ENCODE measurements around the gene SETD5. TPM values are rescaled to one million over a fixed set of nuclear protein-coding genes. Genes with fewer than 3 reads are reported as not detected.

Gene SETD5
- polyA plus RNA-seq, 4 donors: 9.5 to 87.0 (median 20.0) TPM

DNA sequence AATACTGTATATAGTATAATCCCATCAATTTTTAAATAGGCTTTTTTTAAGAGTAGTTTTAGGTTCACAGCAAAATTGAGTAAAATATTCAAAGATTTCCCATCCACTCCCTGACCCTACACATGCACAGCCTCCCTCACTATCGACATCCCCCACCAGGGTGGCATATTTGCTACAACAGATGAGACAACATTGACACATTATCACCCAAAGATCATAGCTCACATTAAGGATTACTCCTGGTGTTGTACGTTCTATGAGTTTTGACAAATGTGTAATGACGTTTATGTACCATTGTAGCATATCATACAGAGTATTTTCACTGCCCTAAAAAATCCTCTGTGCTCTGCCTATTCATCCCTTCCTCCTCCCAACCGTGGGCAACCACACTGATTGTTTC is 116.9 kb downstream of the SETD5 start:
- no peaks in the 10 kb centered on the region for H3K4me1 ChIP-seq (ENCODE audit: control insufficient read depth in 3 of 3, insufficient read depth in 2 of 3, low read depth in 1 of 3, low read length in 2 of 3)
- 64 to 68% (median 68%) methylated on average over 4 of the region's 4 CpGs for WGBS, 3 donors
- no peak overlapping the region for H3K4me3 ChIP-seq (ENCODE audit: low read depth in 1 of 3, low read length in 3 of 3)
- no peaks in the 10 kb centered on the region for H3K36me3 ChIP-seq (ENCODE audit: control insufficient read depth in 3 of 3, insufficient read depth in 2 of 3, low read depth in 1 of 3, low read length in 3 of 3)
- H3K9me3 ChIP-seq (ENCODE audit: control insufficient read depth in 2 of 2, insufficient read depth in 1 of 2, low read depth in 1 of 2, low read length in 1 of 2): no peaks in the 10 kb centered on the region
- FAIRE-seq: no peak
- H3K27ac ChIP-seq (ENCODE audit: low read depth in 1 of 3, low read length in 2 of 3): no peak overlapping the region
- DNase-seq: no peak
- peaks cover 0 to 6% (median 6%) of the 10 kb centered on the region in 3 donors for H3K27me3 ChIP-seq (ENCODE audit: control insufficient read depth in 3 of 3, insufficient read depth in 3 of 3, low read length in 3 of 3)

DNA sequence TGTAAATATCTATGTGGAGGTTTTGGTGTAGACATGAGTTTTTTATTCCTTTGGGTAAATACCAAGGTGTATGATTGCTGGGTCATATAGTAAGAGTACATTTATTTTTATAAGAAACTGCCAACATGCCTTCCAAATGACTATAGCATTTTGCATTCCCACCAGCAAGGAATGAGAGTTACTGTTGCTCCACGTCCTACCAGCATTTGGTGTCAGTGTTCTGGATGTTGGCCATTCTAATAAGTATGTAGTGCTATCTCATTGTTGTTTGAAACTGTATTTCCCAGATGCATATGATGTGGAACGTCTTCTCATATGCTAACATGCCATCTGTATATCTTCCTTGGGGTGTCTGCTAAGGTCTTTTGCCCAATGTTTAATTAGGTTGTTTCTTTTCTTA is 117.5 kb downstream of the SETD5 start:
- no peak overlapping the region for H3K27ac ChIP-seq (ENCODE audit: low read depth in 1 of 3, low read length in 2 of 3)
- no peaks in the 10 kb centered on the region for H3K36me3 ChIP-seq (ENCODE audit: control insufficient read depth in 3 of 3, insufficient read depth in 2 of 3, low read depth in 1 of 3, low read length in 3 of 3)
- H3K27me3 ChIP-seq (ENCODE audit: control insufficient read depth in 3 of 3, insufficient read depth in 3 of 3, low read length in 3 of 3): no peaks in the 10 kb centered on the region
- no peak overlapping the region for H3K4me3 ChIP-seq (ENCODE audit: low read depth in 1 of 3, low read length in 3 of 3)
- H3K9me3 ChIP-seq (ENCODE audit: control insufficient read depth in 2 of 2, insufficient read depth in 1 of 2, low read depth in 1 of 2, low read length in 1 of 2): no peaks in the 10 kb centered on the region
- FAIRE-seq: no peak
- no peaks in the 10 kb centered on the region for H3K4me1 ChIP-seq (ENCODE audit: control insufficient read depth in 3 of 3, insufficient read depth in 2 of 3, low read depth in 1 of 3, low read length in 2 of 3)
- DNase-seq: no peak
- WGBS, 3 donors: 54 to 64% (median 54%) methylated on average over 2 of the region's 2 CpGs

DNA sequence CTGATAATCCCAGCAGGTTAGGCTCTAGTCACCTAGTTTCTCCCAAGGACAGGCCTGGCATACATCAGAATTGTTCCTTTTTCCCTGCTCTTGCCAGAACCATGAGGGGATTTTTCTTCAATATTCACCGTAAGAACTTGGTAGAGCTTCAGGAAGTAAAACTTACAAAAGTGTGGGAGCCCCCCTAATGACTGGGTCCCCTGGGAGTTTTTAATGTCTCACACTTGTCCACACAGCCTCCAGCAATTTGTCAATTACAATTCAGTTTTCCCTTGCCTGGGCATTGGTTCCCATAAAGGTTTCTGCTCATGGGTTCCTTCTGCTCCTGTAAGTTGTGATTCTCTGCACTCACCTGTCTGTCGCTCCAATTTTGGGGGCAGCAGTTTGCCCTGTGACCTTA is 127.7 kb downstream of the SETD5 start:
- no peaks in the 10 kb centered on the region for H3K9me3 ChIP-seq (ENCODE audit: control insufficient read depth in 2 of 2, insufficient read depth in 1 of 2, low read depth in 1 of 2, low read length in 1 of 2)
- H3K36me3 ChIP-seq (ENCODE audit: control insufficient read depth in 3 of 3, insufficient read depth in 2 of 3, low read depth in 1 of 3, low read length in 3 of 3): no peaks in the 10 kb centered on the region
- FAIRE-seq (no peak), DNase-seq (no peak)
- no peak overlapping the region for H3K4me3 ChIP-seq (ENCODE audit: low read depth in 1 of 3, low read length in 3 of 3)
- no peaks in the 10 kb centered on the region for H3K27me3 ChIP-seq (ENCODE audit: control insufficient read depth in 3 of 3, insufficient read depth in 3 of 3, low read length in 3 of 3)
- no peak overlapping the region for H3K27ac ChIP-seq (ENCODE audit: low read depth in 1 of 3, low read length in 2 of 3)
- 70 to 86% (median 83%) methylated on average over 2 of the region's 2 CpGs for WGBS, 3 donors
- no peaks in the 10 kb centered on the region for H3K4me1 ChIP-seq (ENCODE audit: control insufficient read depth in 3 of 3, insufficient read depth in 2 of 3, low read depth in 1 of 3, low read length in 2 of 3)

Other genes starting within 250 kb of the SETD5 start
- gene SRGAP3, start 148.0 kb upstream of the SETD5 start, polyA plus RNA-seq: 1 to 10 TPM in 3 of 4 donors, under 1 TPM in 1; 0.22 to 2.7 (median 1.2) TPM
- gene THUMPD3, start 34.6 kb upstream of the SETD5 start, polyA plus RNA-seq: 10 to 100 TPM; 16.2 to 36.6 (median 25.4) TPM
- 1 to 10 TPM in 1 of 4 donors, under 1 TPM in 2, not detected in 1; 0.22 to 1.2 (median 0.25) TPM for gene LHFPL4, start 156.2 kb downstream of the SETD5 start, polyA plus RNA-seq

Data from small intestine (tissue), 7 donors.